ENCODE measurements around the gene RERE. TPM values are rescaled to one million over a fixed set of nuclear protein-coding genes. Genes with fewer than 3 reads are reported as not detected.

Gene RERE
- total and polyA plus RNA-seq, 7 donors = 38.8 to 308 (median 99.7) TPM

GRCh38 chr1:8702472-8702849 is 115.0 kb downstream of the RERE start:
- peak overlapping the region; percentile 76 for H3K4me3 ChIP-seq
- TF ChIP-seq CTCF (IDR thresholded peaks at IDR 0.05) = no peak
- H3K27ac ChIP-seq = peak overlapping the region; percentile 85
- H3K27me3 ChIP-seq (ENCODE audit: insufficient read depth in 3 of 3, low read length in 2 of 3) = no peaks in the 10 kb centered on the region
- H3K9me3 ChIP-seq = no peaks in the 10 kb centered on the region
- H3K4me1 ChIP-seq = peaks cover 55% of the 10 kb centered on the region
- WGBS, 3 donors = 16 to 36% (median 23%) methylated on average over 7 of the region's 7 CpGs
- intact Hi-C loops (cut with DNase I) = loop anchor here in 1 of 2 donors (2.0 to 5.0 kb wide), 2 partner anchors 35 to 146 kb away; no protein-coding TSS in a partner anchor
- ATAC-seq (no peak), DNase-seq (no peak)
- no peaks in the 10 kb centered on the region for H3K36me3 ChIP-seq (ENCODE audit: insufficient read depth in 1 of 2, low read depth in 1 of 2)

- Histone ChIP-seq H3K27me3 (ENCODE audit: insufficient read depth in 3 of 3, low read length in 2 of 3) (no peaks in the 10 kb centered on the region), H3K4me3 (peak overlapping the region; percentile 76), H3K4me1 (peaks cover 55% of the 10 kb centered on the region), H3K27ac (peak overlapping the region; percentile 85), H3K9me3 (no peaks in the 10 kb centered on the region), H3K36me3 (ENCODE audit: insufficient read depth in 1 of 2, low read depth in 1 of 2) (no peaks in the 10 kb centered on the region)
- ATAC-seq (no peak), DNase-seq (no peak)
- TF ChIP-seq CTCF (IDR thresholded peaks at IDR 0.05) = no peak
- intact Hi-C loops (cut with DNase I) = loop anchor here in 1 of 2 donors (2.0 to 5.0 kb wide), 2 partner anchors 35 to 147 kb away; no protein-coding TSS in a partner anchor
- 10 to 32% (median 23%) methylated on average over 7 of the region's 7 CpGs for WGBS, 3 donors
Observed at GRCh38 chr1:8701794-8702471, 115.5 kb downstream of the RERE start.

- Histone ChIP-seq H3K4me3 (no peak overlapping the region), H3K4me1 (peaks cover 47% of the 10 kb centered on the region), H3K36me3 (ENCODE audit: insufficient read depth in 1 of 2, low read depth in 1 of 2) (no peaks in the 10 kb centered on the region), H3K27me3 (ENCODE audit: insufficient read depth in 3 of 3, low read length in 2 of 3) (no peaks in the 10 kb centered on the region), H3K9me3 (no peaks in the 10 kb centered on the region), H3K27ac (no peak overlapping the region)
- DNase-seq (no peak), ATAC-seq (no peak)
- 83 to 94% (median 85%) methylated on average over 7 of the region's 7 CpGs for WGBS, 3 donors
- intact Hi-C loops (cut with DNase I) = loop anchor here in 1 of 2 donors (5.0 kb wide), 1 partner anchor 32 kb away; no protein-coding TSS in a partner anchor
- no peak for TF ChIP-seq CTCF (IDR thresholded peaks at IDR 0.05)
Observed at GRCh38 chr1:8699679-8700078, 117.8 kb downstream of the RERE start.

- Histone ChIP-seq H3K27me3 (ENCODE audit: insufficient read depth in 3 of 3, low read length in 2 of 3) (no peaks in the 10 kb centered on the region), H3K4me1 (peaks cover 42% of the 10 kb centered on the region), H3K4me3 (no peak overlapping the region), H3K36me3 (ENCODE audit: insufficient read depth in 1 of 2, low read depth in 1 of 2) (no peaks in the 10 kb centered on the region), H3K27ac (no peak overlapping the region), H3K9me3 (no peaks in the 10 kb centered on the region)
- ATAC-seq = no peak
- no peak for TF ChIP-seq CTCF (IDR thresholded peaks at IDR 0.05)
- no peak for DNase-seq
- intact Hi-C loops (cut with DNase I) = no loop called here
- 85 to 93% (median 86%) methylated on average over 3 of the region's 3 CpGs for WGBS, 3 donors
Observed at GRCh38 chr1:8698937-8699447, 118.4 kb downstream of the RERE start.
